HG03460 (cell line): ENCODE data around the gene LRRC4C.

Source experiments
- ATAC-seq: cut with Tn5 transposase; IDR thresholded peaks from one replicate; pipeline ENCODE4 v1.9.1; 2021; ENCODE audit not compliant: unreplicated experiment

LRRC4C gene

DNA sequence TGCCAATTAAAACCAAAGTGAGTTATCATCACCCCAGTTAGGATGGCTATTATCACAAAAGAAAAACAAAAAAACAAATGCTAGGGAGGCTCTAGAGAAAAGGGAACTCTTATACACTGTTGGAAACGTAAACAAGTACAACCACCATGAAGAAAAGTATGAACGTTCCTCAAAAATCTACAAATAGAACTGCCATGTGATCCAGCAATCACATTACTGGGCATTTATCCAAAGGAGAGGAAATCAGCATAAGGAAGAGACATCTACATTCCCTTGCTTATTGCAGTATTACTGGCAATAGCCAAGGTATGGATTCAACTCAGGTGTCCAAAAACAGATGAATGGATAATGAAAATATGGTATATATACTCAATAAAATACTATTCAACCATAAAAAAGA lies 1145.1 kb downstream of the LRRC4C start:
- no peak for ATAC-seq

DNA sequence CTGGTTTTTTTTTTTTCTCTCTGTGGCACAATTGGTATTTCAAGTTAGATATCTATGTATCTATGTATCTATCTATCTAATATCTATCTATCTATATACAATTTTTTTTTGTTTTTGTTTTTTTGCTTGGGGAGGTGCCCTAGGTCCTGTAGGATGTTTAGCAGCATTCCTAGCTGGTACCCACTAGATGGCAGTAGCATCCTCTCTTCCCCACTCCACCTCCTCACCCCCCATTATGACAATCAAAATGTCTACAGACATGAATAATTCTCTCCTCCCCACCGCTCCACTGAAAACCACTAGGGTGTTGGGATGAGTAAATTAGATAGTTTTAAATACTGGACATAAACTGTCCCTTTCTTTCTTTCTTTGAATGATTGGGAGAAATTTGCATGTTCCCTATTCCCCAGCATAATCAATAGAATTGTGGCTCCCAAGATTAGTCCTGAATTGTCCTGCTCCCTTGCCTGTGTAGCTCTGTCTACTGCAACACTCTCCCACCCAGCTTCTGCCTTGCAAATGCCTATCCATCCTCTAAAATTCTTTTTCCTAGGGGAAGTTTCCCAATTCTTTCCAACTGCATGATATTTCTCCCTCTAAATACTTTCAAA lies 1152.4 kb downstream of the LRRC4C start:
- ATAC-seq = no peak

DNA sequence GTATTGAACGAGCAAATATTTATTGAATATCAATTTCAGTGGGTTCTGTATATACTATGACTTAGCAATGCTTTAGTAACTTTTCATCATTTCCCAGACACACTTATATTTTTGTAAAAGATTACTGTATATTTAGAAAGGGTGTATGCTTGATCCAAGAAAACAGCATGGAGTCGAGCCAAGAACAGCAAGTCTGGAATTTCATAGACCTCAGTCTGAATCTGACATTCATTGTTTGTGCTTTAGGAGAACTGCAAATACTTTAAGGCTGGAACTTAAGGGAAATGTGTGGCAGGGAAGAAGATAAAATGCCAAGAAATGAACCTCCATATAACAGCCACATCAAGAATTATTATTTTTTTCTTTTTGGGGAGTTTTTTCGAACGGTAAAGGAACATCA lies 1156.8 kb downstream of the LRRC4C start:
- no peak for ATAC-seq

DNA sequence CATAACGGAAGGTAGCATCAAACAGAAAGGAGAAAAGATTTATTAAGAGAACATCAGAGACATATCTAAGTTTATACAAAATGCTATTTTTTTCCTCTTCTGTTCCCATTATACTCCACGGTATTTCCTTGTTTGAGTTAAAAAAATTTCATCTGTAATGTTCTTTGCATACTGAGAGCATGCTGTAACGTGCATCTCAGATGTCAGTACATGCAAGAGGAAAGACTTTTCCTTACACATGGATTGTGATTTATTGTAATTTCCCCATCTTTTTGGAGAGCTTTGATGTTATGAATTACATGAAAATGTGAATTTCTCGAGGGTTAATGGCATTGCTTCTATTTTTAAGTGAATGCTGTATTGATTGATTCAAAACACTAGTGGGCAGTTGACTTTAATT lies 1164.0 kb downstream of the LRRC4C start:
- no peak for ATAC-seq

DNA sequence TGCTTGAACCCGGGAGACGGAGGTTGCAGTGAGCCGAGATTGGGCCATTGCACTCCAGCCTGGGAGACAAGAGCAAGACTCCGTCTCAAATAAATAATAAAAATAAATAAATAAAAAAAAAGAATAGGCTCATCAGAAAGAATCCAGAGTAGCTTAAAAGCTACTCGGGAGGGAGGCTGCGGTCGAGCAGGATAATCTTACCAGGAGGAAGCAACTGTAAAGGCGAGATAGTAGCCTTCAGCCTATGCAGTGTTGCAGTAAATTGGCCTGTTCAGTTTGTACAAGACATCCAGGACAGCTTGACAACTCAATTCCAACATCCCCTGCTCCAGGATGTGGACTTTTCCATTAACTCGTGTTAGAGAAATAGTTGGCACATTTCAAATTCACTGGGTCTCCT lies 1164.7 kb downstream of the LRRC4C start:
- ATAC-seq = no peak

DNA sequence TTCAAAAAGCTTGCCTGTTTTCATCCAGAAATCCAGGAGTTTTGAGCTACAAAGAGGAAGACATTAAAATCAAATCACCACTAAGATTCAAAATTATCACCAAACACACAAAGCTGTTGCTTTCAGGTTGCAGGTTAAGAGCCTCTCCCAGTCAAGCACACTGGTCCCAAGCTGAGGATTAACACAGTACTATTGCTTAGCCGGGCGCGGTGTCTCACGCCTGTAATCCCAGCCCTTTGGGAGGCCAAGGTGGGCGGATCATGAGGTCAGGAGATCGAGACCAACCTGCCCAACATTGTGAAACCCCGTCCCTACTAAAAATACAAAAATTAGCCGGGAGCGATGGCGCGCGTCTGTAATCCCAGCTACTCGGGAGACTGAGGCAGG lies 1165.1 kb downstream of the LRRC4C start:
- ATAC-seq = peak; percentile 15

DNA sequence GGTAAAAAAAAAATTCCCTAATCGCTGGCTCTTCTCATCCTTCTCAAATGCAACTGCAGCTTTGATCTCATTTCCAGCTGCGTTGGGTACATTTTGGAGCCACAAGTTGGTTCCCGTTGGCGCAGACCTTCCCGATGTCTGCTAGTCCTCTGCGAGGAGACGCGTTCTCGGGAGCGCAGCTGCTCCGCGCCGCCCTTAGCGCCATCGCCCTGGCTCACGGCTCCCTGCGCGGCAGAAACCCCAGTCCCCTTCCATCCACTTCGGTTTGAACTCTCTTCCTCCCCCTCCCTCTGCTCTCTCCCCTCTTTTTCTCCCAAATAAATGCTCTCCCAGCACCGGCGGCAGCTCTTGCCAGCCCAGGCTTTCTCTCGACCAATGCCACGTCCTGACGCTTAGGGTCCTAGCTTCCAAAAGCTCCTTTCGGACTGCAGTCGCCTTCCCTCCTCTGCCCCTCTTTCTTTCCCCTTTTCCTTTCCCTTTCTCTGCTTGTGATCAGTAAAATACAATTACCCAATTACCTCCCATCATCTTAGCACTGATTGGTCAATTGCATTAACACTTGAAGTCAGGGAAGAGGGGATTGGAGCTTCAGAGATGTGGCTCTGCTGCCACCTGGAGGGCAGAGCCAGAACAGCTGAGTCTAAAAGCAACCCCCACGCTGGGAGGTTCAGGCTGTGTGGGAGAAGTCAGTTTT lies 1165.7 kb downstream of the LRRC4C start:
- ATAC-seq = peak; percentile 88

DNA sequence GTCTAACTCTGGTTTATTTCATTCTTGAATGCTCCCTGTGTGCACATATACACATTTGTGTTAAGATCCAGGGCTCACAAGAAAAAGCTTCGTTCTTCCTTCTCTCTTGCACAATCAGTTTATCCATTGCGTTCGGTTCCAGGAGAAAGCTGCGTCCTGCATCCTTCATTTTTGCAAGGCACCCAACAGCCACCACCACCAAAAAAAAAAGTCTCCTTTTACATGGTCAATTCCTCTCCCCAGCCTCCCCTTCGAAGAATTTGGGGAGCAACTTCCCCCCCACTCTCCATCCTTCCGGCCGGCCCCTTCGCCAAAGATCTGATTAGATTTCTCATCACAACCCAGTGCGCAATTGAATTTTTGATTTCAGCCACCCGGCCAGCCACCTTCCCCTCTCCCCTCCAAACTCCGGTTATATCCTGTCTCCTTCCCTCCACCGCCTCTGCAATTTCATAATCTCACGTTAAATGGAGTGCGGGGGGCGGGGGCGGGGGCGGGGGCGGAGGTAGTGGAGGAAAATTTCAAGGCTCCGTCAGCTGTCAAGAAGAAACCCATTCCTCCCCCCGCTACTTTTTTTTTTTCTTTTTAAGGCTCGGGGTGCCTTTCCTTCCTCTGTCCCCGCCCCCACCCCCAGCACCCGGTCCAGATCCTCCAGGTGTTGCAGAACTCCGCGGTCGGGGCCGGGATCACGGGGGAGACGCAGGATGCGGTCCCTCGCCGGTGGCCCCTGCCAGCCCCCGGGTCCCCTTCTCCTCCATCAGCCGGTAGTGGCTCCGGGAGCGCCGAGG lies 1166.5 kb downstream of the LRRC4C start:
- no peak for ATAC-seq

DNA sequence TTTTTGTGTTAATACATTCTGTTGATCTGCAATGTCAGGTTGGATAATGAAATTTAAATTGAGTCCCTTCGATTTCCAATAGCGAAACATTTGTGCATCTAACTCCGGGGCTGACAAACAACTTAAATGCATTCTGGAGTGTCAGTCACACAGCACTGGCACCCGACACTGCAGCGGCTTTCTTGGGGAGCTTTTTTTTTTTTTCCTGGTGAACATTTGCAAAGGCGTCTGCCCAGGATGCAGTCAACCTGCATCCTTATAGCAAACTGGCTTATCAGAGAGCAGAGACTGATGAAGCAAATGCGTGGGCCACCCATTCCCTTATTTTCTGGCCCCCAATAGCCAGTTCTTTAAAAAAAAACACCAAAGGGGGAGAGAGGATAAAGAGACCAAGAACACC lies 1167.7 kb downstream of the LRRC4C start:
- ATAC-seq = no peak

DNA sequence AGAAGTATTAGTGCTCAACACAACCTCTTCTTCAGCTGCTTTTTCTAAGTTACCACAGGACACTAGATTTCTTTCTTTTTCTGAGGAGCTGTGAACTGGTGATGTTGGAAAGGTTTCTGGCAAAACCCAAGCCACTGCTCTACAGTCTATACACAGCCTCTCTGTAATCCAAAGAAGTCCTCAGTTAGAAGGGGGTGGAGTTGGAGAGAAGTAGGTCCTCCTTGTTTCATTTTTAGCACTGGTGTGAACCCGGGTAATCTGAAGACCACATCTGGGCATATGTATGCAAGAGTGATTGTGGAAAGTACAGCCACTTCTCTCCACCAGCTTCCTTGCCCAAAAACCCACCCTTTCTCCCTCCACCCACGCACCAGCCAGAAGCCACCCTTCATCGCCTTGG lies 1168.1 kb downstream of the LRRC4C start:
- ATAC-seq = no peak

DNA sequence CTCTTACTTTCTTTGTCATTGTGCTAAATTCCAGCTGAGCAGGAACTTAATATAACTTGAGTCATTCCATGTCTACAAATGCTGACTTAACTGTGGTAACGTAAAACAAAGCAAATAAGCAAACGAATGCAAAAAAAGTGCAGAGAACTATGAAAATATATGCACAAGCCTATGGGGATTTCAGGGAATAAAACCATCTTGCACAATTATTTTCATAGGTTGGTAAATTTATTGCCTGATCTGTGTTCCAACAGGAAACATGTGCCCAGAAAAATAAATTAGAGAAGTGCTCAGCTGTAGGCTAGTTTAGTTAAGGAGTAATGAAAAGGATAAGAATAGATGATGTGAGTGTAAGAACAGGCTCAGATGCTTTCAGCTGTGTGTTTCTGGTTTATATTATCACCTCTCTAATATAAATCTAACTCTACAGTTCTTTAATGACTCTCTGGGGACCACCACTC lies 1169.3 kb downstream of the LRRC4C start:
- no peak for ATAC-seq

DNA sequence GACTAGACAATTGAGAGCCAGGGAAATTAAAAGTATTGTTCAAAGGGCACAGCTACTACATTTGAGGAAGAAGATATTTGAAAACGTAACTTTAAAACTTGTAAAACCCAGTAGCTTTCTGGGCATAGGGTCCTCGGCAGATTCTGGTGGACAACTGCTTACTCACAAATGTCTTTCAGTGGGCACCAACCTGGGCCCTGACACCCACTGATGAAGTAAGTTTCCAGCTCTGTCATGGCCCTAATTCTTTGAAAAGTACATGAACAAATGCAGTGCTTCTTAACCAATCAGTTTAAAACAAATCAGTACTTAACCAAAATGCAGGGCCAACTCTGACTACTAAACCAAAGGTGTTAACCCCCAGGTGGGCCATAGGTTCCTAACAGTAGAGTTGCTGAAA lies 1170.1 kb downstream of the LRRC4C start:
- no peak for ATAC-seq

DNA sequence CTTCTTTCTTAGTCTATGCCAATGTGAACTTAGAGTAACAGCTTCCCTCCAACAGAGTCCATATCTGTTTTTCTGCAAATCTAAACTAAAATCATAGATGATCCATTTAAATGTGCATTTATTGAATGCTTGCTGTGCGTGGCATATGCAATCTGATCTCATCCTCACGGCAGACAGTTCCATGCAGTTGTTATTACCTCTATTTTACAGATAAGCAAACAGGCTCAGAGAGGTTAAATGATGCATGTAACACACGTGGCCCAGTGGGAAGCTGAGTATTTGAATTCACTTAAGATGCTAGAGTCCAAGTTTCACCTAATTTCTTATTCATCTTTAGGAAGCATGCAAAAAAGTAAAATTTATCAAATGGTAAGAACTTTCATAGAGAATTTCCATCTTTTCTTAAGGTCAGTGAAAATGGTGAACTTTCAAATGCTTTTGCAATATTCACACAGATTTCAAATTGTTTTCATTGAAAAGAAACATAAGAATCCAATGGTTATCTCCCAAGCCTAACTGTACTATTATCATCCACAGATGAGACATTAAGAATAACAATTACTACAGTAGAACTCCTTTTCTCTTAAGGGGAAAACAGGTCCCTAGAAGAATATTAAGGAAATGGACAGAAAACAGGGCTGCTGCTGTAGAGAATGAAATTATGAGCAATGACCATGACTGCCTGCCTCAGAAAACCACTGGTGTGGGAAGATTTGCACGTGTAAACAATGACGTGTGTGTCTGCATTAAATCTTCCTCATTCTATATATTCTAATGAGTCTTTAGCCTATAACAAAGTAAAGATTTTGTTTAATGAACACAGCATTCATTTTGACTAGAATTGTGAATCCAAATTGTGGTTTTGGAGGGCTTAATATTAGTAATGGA lies 1171.3 kb downstream of the LRRC4C start:
- no peak for ATAC-seq

DNA sequence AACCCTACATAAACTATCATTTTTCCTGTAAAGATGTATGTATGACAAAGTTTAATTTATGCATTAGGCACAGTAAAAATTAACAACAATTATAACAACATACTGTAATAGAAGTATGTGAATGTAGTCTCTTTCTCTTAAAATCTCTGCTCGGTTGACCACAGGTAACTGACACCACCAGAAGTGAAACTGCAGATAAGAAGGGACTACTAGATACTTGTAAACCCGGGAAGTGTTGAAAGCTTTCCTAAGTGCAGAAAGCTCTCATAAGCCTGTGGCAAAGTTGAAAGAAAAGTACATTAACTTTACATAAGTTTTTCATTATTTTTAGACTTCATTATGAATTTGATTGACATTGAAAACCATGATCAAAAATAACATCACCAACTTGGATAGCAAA lies 1173.3 kb downstream of the LRRC4C start:
- ATAC-seq = no peak

DNA sequence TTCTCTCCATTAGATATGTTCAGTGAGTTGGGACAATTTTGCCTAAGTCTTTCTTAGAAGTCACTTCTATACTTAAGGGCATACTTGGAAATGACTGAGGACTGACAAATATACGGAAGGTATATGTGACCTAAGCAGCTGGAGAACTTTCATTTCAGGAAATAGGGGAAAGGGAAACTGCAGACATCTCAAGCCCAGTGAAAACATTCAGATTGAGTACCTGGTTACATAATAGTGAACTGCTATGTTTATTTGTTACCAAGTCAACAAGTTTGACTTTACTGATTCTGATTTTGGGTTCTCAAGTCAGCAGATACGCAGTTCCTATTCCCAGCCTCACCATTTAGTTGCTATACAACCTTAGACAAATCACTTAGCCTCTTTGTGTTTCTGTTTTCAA lies 1173.9 kb downstream of the LRRC4C start:
- ATAC-seq = no peak

DNA sequence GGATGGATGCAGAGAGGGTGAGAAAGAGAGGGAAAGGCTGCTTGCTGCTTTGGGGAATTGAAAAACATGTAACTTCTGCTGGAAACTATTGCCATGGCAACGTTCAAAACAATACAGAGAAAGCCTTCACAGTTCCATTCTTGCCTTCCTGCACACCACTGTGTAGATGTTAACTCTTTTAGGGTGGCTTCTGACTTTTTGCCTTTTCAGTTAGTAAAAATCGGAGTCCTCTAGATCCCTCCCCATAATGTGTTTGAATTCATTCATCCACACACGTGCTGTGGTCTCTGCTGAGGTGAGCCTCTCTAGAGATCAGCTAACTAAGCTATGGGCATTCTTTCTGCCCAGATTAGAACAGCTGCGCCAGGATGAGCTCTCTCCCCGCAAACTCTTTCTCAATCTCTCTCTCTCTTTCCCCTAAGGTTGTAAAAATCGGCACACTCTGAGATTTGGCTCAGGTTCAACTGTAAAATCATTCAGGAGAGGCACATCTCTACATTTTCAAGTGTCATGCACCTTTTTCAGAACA lies 1178.3 kb downstream of the LRRC4C start:
- ATAC-seq = no peak

DNA sequence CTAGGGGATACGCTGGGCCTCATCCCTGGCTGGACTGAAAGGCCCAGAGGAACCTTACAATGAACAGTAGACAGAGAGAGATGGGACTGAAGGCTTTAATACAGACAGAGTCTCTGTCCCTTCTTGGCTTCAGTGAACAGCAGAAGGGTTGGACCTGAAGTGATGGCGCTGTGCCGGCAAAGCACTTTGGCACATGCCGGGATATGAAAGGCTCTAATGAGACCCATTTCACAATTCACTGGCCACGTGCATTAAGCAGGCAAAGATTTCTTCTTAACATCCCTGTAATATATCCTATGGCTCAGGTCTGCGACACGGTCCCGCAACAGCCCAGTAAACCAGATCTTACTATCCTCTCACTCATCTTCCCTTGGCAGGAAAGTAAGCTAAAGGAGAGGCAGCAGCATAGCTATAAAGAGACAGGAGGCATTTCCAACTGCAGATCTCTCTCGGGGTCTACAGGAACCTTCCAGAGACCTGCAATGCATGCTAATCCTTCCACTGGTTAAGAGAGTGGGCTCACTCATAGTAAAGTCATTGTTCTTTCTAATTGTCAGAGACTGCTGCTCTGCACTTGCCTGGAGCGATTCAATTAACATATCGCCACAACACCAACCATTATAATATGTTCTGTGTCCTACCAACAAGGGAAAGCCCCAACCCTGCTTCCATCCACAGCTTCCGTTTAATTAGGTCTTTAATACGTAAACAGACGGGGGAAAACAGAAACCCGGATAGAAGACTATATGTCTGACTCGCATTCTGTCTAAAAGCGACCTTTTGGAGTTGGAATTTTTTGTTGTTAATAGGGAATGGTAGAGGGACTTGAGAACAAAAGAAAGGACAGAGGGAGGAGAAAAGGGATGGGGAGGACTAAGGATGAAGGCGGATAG lies 1179.0 kb downstream of the LRRC4C start:
- no peak for ATAC-seq

DNA sequence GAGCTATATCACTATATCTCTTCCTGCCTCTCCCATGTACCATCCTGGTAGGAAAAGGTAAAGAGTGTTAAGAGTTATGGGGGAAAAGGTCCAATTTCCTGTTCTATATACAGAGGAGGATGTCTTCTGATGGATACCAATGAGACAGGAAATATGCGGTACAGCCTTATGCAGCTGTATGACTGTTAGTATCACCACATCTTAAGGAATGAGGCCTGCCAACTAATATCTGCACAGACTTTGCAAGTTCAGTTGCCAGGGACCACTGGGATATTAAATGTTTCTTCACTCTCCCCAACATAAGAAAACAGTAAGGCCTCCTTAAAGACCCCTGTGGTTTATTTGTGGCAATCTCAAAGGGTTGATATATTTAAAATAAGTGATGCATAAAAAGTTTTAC lies 1182.5 kb downstream of the LRRC4C start:
- no peak for ATAC-seq

DNA sequence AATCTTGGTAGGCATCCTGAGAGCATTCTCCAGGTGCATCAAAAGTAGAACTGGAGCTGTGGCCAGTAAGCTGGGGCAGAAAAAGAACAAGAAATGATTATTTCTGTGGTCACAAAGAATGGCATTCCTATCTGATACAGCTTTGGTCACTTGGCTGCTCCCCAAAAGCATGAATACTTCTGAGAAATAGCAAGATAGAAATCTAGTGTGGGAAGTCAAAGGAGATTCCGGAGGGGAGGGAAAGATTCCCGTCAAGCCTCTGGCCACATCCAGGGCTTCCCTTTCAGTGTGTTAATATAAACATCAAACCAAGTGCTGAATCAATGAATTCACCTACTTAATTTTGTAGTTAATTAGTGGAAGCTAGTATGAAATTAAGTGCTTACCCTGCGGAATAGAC lies 1185.4 kb downstream of the LRRC4C start:
- no peak for ATAC-seq

DNA sequence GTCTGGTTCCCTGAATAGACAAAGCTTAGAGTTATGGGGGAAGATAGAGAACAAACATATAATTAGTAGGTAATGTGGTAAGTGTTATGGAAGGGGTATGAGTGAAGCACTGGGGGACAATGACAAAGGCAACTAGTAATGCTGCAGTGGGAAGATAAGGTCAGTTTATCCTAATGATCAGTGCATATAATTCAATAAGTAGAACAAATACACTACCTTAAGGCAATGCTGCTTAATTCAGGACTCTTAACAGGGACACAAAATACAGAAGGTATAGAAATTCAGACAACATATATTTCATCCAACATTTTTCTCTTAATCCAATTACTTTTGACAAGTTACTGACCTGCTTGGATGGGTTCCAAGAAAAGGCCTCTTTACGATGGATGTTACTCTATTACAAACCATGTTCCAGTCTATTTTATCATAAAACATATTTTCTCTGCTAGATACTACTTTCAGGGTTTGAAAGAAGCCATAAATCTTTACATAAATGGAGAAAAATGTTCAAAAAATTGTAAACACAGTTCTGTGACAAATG lies 1186.2 kb downstream of the LRRC4C start:
- ATAC-seq = no peak
